PFSK-1 (cell line): ENCODE results near the gene MTHFD2L.

Source experiments
- FOXP2 ChIP-seq: optimal IDR thresholded peaks from 2 replicates; pipeline ENCODE3; 2011; ENCODE audit warnings: borderline replicate concordance, control low read depth, inconsistent platforms; ENCODE audit not compliant: insufficient read depth; ENCODE audit errors: extremely low read length, extremely low read depth
- POLR2AphosphoS5 ChIP-seq: IDR thresholded peaks from 2 replicates; pipeline ENCODE4 v1.6.1; 2012; ENCODE audit warnings: low read depth, mild to moderate bottlenecking, control low read depth, low read length, moderate library complexity
- REST ChIP-seq, 2 experiments: IDR thresholded peaks; 2 replicates each; pipeline versions ENCODE4 v1.6.1 to v1.8.0; 2011 to 2012; ENCODE audit warnings: low read depth in 2 of 2, low read length in 2 of 2, control low read depth in 1 of 2, inconsistent platforms in 1 of 2, mild to moderate bottlenecking in 1 of 2, moderate library complexity in 1 of 2; ENCODE audit not compliant: insufficient read depth in 1 of 2
- SIN3A ChIP-seq: IDR thresholded peaks from 2 replicates; pipeline ENCODE4 v1.6.1; 2012; ENCODE audit warnings: mild to moderate bottlenecking, low read length, moderate library complexity, borderline replicate concordance; ENCODE audit not compliant: insufficient read depth
- TAF1 ChIP-seq: IDR thresholded peaks from 2 replicates; pipeline ENCODE4 v1.6.1; 2012; ENCODE audit warnings: low read length, control low read depth, borderline replicate concordance; ENCODE audit not compliant: insufficient read depth

The MTHFD2L gene

GRCh38 chr4:74188912-74189311, 31.0 kb downstream of the MTHFD2L start:
- TF ChIP-seq SIN3A (no peak), REST (IDR thresholded peaks at IDR 0.05; ENCODE audit: insufficient read depth in 1 of 2, low read depth in 2 of 2, low read length in 2 of 2) (no peak), POLR2AphosphoS5 (no peak), FOXP2 (no peak), TAF1 (no peak)

GRCh38 chr4:74189331-74190043, 31.6 kb downstream of the MTHFD2L start:
- no peak for TF ChIP-seq FOXP2
- TF ChIP-seq POLR2AphosphoS5 = no peak
- TF ChIP-seq REST (IDR thresholded peaks at IDR 0.05; ENCODE audit: insufficient read depth in 1 of 2, low read depth in 2 of 2, low read length in 2 of 2) = no peak
- no peak for TF ChIP-seq SIN3A
- TF ChIP-seq TAF1 = no peak

GRCh38 chr4:74190332-74190731, 32.4 kb downstream of the MTHFD2L start:
- TF ChIP-seq SIN3A (no peak), REST (IDR thresholded peaks at IDR 0.05; ENCODE audit: insufficient read depth in 1 of 2, low read depth in 2 of 2, low read length in 2 of 2) (no peak), FOXP2 (no peak), POLR2AphosphoS5 (no peak), TAF1 (no peak)

- TF ChIP-seq SIN3A (no peak), POLR2AphosphoS5 (no peak), REST (IDR thresholded peaks at IDR 0.05; ENCODE audit: insufficient read depth in 1 of 2, low read depth in 2 of 2, low read length in 2 of 2) (no peak), TAF1 (no peak), FOXP2 (no peak)
These were observed 33.0 kb downstream of the MTHFD2L start for GRCh38 chr4:74190919-74191397.
